ENCODE data around the gene CD79A.
"Not testable (repeated sequence)": the region's sequence is repeated elsewhere in the genome, so short reads cannot be mapped to it uniquely, and the experiment has no call there.

DNA sequence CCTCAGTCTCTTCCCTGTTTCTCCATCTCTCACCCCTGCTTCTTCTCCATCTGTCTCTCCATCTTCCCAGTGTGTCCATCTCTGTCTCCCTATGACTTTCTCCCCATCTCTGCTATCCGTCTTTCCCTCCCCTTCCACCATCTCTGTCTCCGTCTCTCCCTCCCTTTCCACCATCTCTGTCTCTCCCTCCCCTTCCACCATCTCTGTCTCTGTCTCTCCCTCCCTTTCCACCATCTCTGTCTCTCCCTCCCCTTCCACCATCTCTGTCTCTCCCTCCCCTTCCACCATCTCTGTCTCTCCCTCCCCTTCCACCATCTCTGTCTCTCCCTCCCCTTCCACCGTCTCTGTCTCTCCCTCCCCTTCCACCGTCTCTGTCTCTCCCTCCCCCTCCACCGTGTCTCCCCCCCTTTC is 37.4 kb downstream of the CD79A start:
- TF ChIP-seq, protein P1, sequence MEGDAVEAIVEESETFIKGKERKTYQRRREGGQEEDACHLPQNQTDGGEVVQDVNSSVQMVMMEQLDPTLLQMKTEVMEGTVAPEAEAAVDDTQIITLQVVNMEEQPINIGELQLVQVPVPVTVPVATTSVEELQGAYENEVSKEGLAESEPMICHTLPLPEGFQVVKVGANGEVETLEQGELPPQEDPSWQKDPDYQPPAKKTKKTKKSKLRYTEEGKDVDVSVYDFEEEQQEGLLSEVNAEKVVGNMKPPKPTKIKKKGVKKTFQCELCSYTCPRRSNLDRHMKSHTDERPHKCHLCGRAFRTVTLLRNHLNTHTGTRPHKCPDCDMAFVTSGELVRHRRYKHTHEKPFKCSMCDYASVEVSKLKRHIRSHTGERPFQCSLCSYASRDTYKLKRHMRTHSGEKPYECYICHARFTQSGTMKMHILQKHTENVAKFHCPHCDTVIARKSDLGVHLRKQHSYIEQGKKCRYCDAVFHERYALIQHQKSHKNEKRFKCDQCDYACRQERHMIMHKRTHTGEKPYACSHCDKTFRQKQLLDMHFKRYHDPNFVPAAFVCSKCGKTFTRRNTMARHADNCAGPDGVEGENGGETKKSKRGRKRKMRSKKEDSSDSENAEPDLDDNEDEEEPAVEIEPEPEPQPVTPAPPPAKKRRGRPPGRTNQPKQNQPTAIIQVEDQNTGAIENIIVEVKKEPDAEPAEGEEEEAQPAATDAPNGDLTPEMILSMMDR (conservative IDR thresholded peaks at IDR 0.05): not testable (repeated sequence)
- not testable (repeated sequence) for TF ChIP-seq EZH2 (IDR thresholded peaks at IDR 0.05; ENCODE audit: low read depth)

Data from PC-9 (cell line).